Measurements from ENCODE around the gene CBX1. TPM values are rescaled to one million over a fixed set of nuclear protein-coding genes. Genes with fewer than 3 reads are reported as not detected.

CBX1 gene
- total RNA-seq, 1 donor from 2014 or later: 69.3 TPM

GRCh38 chr17:48031966-48032365 is 69.3 kb downstream of the CBX1 start:
- Histone ChIP-seq H3K27me3 (ENCODE audit: insufficient read depth, low read length) (no peaks in the 10 kb centered on the region), H2AFZ (ENCODE audit: low read depth, low read length) (no peak overlapping the region), H3K4me3 (ENCODE audit: insufficient read depth, low read depth, low read length) (no peak overlapping the region), H3K79me2 (ENCODE audit: insufficient read depth, low read length) (peaks cover 4% of the 10 kb centered on the region), H3K27ac (ENCODE audit: low read depth, low read length) (no peak overlapping the region), H3K4me1 (ENCODE audit: insufficient read depth, low read length) (peaks cover 9% of the 10 kb centered on the region), H3K9ac (ENCODE audit: low read length) (no peak overlapping the region), H3K9me3 (ENCODE audit: insufficient read depth, low read depth, low read length) (no peaks in the 10 kb centered on the region), H3K36me3 (ENCODE audit: insufficient read depth, low read length) (no peaks in the 10 kb centered on the region), H3K4me2 (ENCODE audit: low read length) (no peak overlapping the region), H4K20me1 (ENCODE audit: insufficient read depth, low read length) (no peaks in the 10 kb centered on the region)
- FAIRE-seq: no peak
- Mint-ChIP-seq H3K4me3 (ENCODE audit: unreplicated experiment) (no peak overlapping the region), H3K27me3 (ENCODE audit: low read depth, unreplicated experiment) (peaks cover 36% of the 10 kb centered on the region), H3K9me3 (ENCODE audit: unreplicated experiment) (peaks cover 3% of the 10 kb centered on the region), H3K27ac (ENCODE audit: unreplicated experiment) (no peak overlapping the region), H3K36me3 (ENCODE audit: low read depth, unreplicated experiment) (peaks cover 25% of the 10 kb centered on the region), H3K4me1 (ENCODE audit: low read depth, unreplicated experiment) (no peaks in the 10 kb centered on the region)
- TF ChIP-seq CTCF (IDR thresholded peaks at IDR 0.05; ENCODE audit: insufficient read depth, low read depth, low read length): no peak
- TF ChIP-seq EZH2 (IDR thresholded peaks at IDR 0.05; ENCODE audit: insufficient read depth, low read length): no peak
- no peak for DNase-seq (ENCODE audit: low read depth)

GRCh38 chr17:48030531-48030930 is 70.7 kb downstream of the CBX1 start:
- TF ChIP-seq EZH2 (IDR thresholded peaks at IDR 0.05; ENCODE audit: insufficient read depth, low read length) (no peak), CTCF (IDR thresholded peaks at IDR 0.05; ENCODE audit: insufficient read depth, low read depth, low read length) (no peak)
- H3K4me1 Mint-ChIP-seq (ENCODE audit: low read depth, unreplicated experiment): peaks cover 9% of the 10 kb centered on the region
- H3K27me3 Mint-ChIP-seq (ENCODE audit: low read depth, unreplicated experiment): peaks cover 33% of the 10 kb centered on the region
- H3K27ac Mint-ChIP-seq (ENCODE audit: unreplicated experiment): no peak overlapping the region
- FAIRE-seq (no peak), DNase-seq (ENCODE audit: low read depth) (no peak)
- Histone ChIP-seq H3K79me2 (ENCODE audit: insufficient read depth, low read length) (no peaks in the 10 kb centered on the region), H3K27ac (ENCODE audit: low read depth, low read length) (no peak overlapping the region), H3K36me3 (ENCODE audit: insufficient read depth, low read length) (no peaks in the 10 kb centered on the region), H3K9ac (ENCODE audit: low read length) (no peak overlapping the region), H3K4me1 (ENCODE audit: insufficient read depth, low read length) (peaks cover 19% of the 10 kb centered on the region), H4K20me1 (ENCODE audit: insufficient read depth, low read length) (no peaks in the 10 kb centered on the region), H3K9me3 (ENCODE audit: insufficient read depth, low read depth, low read length) (no peaks in the 10 kb centered on the region), H3K27me3 (ENCODE audit: insufficient read depth, low read length) (no peaks in the 10 kb centered on the region), H3K4me2 (ENCODE audit: low read length) (peak overlapping the region; percentile 20), H2AFZ (ENCODE audit: low read depth, low read length) (no peak overlapping the region), H3K4me3 (ENCODE audit: insufficient read depth, low read depth, low read length) (no peak overlapping the region)
- peaks cover 3% of the 10 kb centered on the region for H3K9me3 Mint-ChIP-seq (ENCODE audit: unreplicated experiment)
- H3K4me3 Mint-ChIP-seq (ENCODE audit: unreplicated experiment): no peak overlapping the region
- peaks cover 24% of the 10 kb centered on the region for H3K36me3 Mint-ChIP-seq (ENCODE audit: low read depth, unreplicated experiment)

- FAIRE-seq (no peak), DNase-seq (ENCODE audit: low read depth) (no peak)
- Histone ChIP-seq H3K4me2 (ENCODE audit: low read length) (no peak overlapping the region), H4K20me1 (ENCODE audit: insufficient read depth, low read length) (no peaks in the 10 kb centered on the region), H3K4me3 (ENCODE audit: insufficient read depth, low read depth, low read length) (no peak overlapping the region), H2AFZ (ENCODE audit: low read depth, low read length) (no peak overlapping the region), H3K27ac (ENCODE audit: low read depth, low read length) (no peak overlapping the region), H3K9me3 (ENCODE audit: insufficient read depth, low read depth, low read length) (no peaks in the 10 kb centered on the region), H3K4me1 (ENCODE audit: insufficient read depth, low read length) (peaks cover 32% of the 10 kb centered on the region), H3K27me3 (ENCODE audit: insufficient read depth, low read length) (no peaks in the 10 kb centered on the region), H3K9ac (ENCODE audit: low read length) (no peak overlapping the region), H3K36me3 (ENCODE audit: insufficient read depth, low read length) (no peaks in the 10 kb centered on the region), H3K79me2 (ENCODE audit: insufficient read depth, low read length) (no peaks in the 10 kb centered on the region)
- H3K4me1 Mint-ChIP-seq (ENCODE audit: low read depth, unreplicated experiment): peaks cover 9% of the 10 kb centered on the region
- TF ChIP-seq EZH2 (IDR thresholded peaks at IDR 0.05; ENCODE audit: insufficient read depth, low read length): no peak
- no peak for TF ChIP-seq CTCF (IDR thresholded peaks at IDR 0.05; ENCODE audit: insufficient read depth, low read depth, low read length)
- peaks cover 22% of the 10 kb centered on the region for H3K36me3 Mint-ChIP-seq (ENCODE audit: low read depth, unreplicated experiment)
- peak overlapping the region; percentile 42 for H3K27ac Mint-ChIP-seq (ENCODE audit: unreplicated experiment)
- H3K4me3 Mint-ChIP-seq (ENCODE audit: unreplicated experiment): no peak overlapping the region
- H3K27me3 Mint-ChIP-seq (ENCODE audit: low read depth, unreplicated experiment): peaks cover 32% of the 10 kb centered on the region
- peaks cover 3% of the 10 kb centered on the region for H3K9me3 Mint-ChIP-seq (ENCODE audit: unreplicated experiment)
These were observed 72.5 kb downstream of the CBX1 start for GRCh38 chr17:48028736-48029135.
